ACC112 (cell line): Measurements from ENCODE around the gene KMT2E.
A peak's percentile ranks its signal among the peaks of the same experiment; 100 is the strongest.

ENCODE experiments used
- H2AFZ ChIP-seq: fragments of 200-600 bp; sonication (generic); one replicate; pipeline ENCODE4 v1.6.0; 2017; ENCODE audit warnings: antibody characterized with exemption, low read length; ENCODE audit not compliant: unreplicated experiment
- H3K27ac ChIP-seq: fragments of 200-600 bp; sonication (generic); 2 replicates; pipeline ENCODE4 v1.5.1; 2014; ENCODE audit warnings: low read depth, mild to moderate bottlenecking, antibody characterized with exemption, low read length, moderate library complexity
- H3K27me3 ChIP-seq: fragments of 200-600 bp; sonication (generic); 2 replicates; pipeline ENCODE4 v1.6.1; 2014; ENCODE audit warnings: mild to moderate bottlenecking, antibody characterized with exemption, low read length, moderate library complexity, mixed read lengths; ENCODE audit not compliant: insufficient read depth
- H3K36me3 ChIP-seq: fragments of 200-600 bp; sonication (generic); 2 replicates; pipeline ENCODE4 v1.6.1; 2016; ENCODE audit warnings: mild to moderate bottlenecking, antibody characterized with exemption, low read length, moderate library complexity, mixed read lengths; ENCODE audit not compliant: insufficient read depth
- H3K4me1 ChIP-seq: fragments of 200-600 bp; sonication (generic); one replicate; pipeline ENCODE4 v1.6.1; 2016; ENCODE audit warnings: low read length, mixed read lengths; ENCODE audit not compliant: insufficient read depth, unreplicated experiment, control insufficient read depth
- H3K4me3 ChIP-seq: fragments of 200-600 bp; sonication (generic); 2 replicates; pipeline ENCODE4 v1.5.1; 2014; ENCODE audit warnings: mild to moderate bottlenecking, low read depth, low read length
- H3K79me2 ChIP-seq: fragments of 200-600 bp; sonication (generic); one replicate; pipeline ENCODE4 v1.6.0; 2016; ENCODE audit warnings: low read length; ENCODE audit not compliant: control insufficient read depth, unreplicated experiment, insufficient read depth

The KMT2E gene

GRCh38 chr7:105102557-105103352, 88.8 kb downstream of the KMT2E start:
- H3K79me2 ChIP-seq, result peaks cover 19% of the 10 kb centered on the region
- H3K4me1 ChIP-seq, result peaks cover 39% of the 10 kb centered on the region
- peaks cover 40% of the 10 kb centered on the region for H3K36me3 ChIP-seq
- no peak overlapping the region for H2AFZ ChIP-seq
- H3K27me3 ChIP-seq, result no peaks in the 10 kb centered on the region
- no peak overlapping the region for H3K4me3 ChIP-seq
- 0 out of 2 replicates have a peak overlapping the region, but pooled peaks have one; percentile 1 for H3K27ac ChIP-seq

- Histone ChIP-seq H3K79me2 (peaks cover 18% of the 10 kb centered on the region), H3K4me3 (no peak overlapping the region), H3K27ac (peak overlapping the region; percentile 16), H3K27me3 (no peaks in the 10 kb centered on the region), H2AFZ (no peak overlapping the region), H3K36me3 (peaks cover 54% of the 10 kb centered on the region), H3K4me1 (peaks cover 11% of the 10 kb centered on the region)
These were observed 91.6 kb downstream of the KMT2E start for GRCh38 chr7:105105579-105105978.

GRCh38 chr7:105106473-105106872, 92.5 kb downstream of the KMT2E start:
- no peak overlapping the region for H3K27ac ChIP-seq
- H3K36me3 ChIP-seq, result peaks cover 54% of the 10 kb centered on the region
- no peak overlapping the region for H3K4me3 ChIP-seq
- H3K79me2 ChIP-seq, result peaks cover 14% of the 10 kb centered on the region
- H2AFZ ChIP-seq, result no peak overlapping the region
- H3K27me3 ChIP-seq, result no peaks in the 10 kb centered on the region
- peaks cover 2% of the 10 kb centered on the region for H3K4me1 ChIP-seq

- H3K27me3 ChIP-seq, result no peaks in the 10 kb centered on the region
- H3K4me3 ChIP-seq, result no peak overlapping the region
- H2AFZ ChIP-seq, result no peak overlapping the region
- H3K4me1 ChIP-seq, result no peaks in the 10 kb centered on the region
- H3K79me2 ChIP-seq, result peaks cover 14% of the 10 kb centered on the region
- H3K36me3 ChIP-seq, result peaks cover 64% of the 10 kb centered on the region
- H3K27ac ChIP-seq, result no peak overlapping the region
These were observed 93.5 kb downstream of the KMT2E start for GRCh38 chr7:105107458-105107857.

GRCh38 chr7:105112440-105113418, 98.7 kb downstream of the KMT2E start:
- no peaks in the 10 kb centered on the region for H3K4me1 ChIP-seq
- no peak overlapping the region for H3K27ac ChIP-seq
- peaks cover 53% of the 10 kb centered on the region for H3K36me3 ChIP-seq
- H3K79me2 ChIP-seq, result peaks cover 7% of the 10 kb centered on the region
- H2AFZ ChIP-seq, result no peak overlapping the region
- H3K4me3 ChIP-seq, result no peak overlapping the region
- no peaks in the 10 kb centered on the region for H3K27me3 ChIP-seq

- Histone ChIP-seq H2AFZ (no peak overlapping the region), H3K36me3 (peaks cover 3% of the 10 kb centered on the region; the same call in 1 of the 2 replicates), H3K79me2 (no peaks in the 10 kb centered on the region), H3K4me1 (no peaks in the 10 kb centered on the region), H3K27me3 (no peaks in the 10 kb centered on the region), H3K4me3 (no peak overlapping the region), H3K27ac (no peak overlapping the region)
These were observed 104.9 kb downstream of the KMT2E start for GRCh38 chr7:105118612-105119600.

- H3K4me1 ChIP-seq, result no peaks in the 10 kb centered on the region
- H3K36me3 ChIP-seq, result peaks cover 3% of the 10 kb centered on the region; the same call in 1 of the 2 replicates
- no peaks in the 10 kb centered on the region for H3K27me3 ChIP-seq
- H3K79me2 ChIP-seq, result no peaks in the 10 kb centered on the region
- no peak overlapping the region for H3K27ac ChIP-seq
- no peak overlapping the region for H2AFZ ChIP-seq
- no peak overlapping the region for H3K4me3 ChIP-seq
These were observed 108.6 kb downstream of the KMT2E start for GRCh38 chr7:105122619-105123018.

GRCh38 chr7:105125745-105126144, 111.7 kb downstream of the KMT2E start:
- Histone ChIP-seq H3K4me3 (no peak overlapping the region), H3K36me3 (peaks cover 3% of the 10 kb centered on the region; the same call in 1 of the 2 replicates), H3K79me2 (no peaks in the 10 kb centered on the region), H3K27me3 (no peaks in the 10 kb centered on the region), H2AFZ (no peak overlapping the region), H3K4me1 (no peaks in the 10 kb centered on the region), H3K27ac (no peak overlapping the region)

GRCh38 chr7:105126436-105126975, 112.5 kb downstream of the KMT2E start:
- H3K4me3 ChIP-seq, result no peak overlapping the region
- peaks cover 3% of the 10 kb centered on the region; the same call in 1 of the 2 replicates for H3K36me3 ChIP-seq
- H3K27ac ChIP-seq, result no peak overlapping the region
- H3K4me1 ChIP-seq, result no peaks in the 10 kb centered on the region
- no peak overlapping the region for H2AFZ ChIP-seq
- no peaks in the 10 kb centered on the region for H3K27me3 ChIP-seq
- no peaks in the 10 kb centered on the region for H3K79me2 ChIP-seq
